HepG2 (cell line): ENCODE data around the gene SPOCD1. TPM values are rescaled to one million over a fixed set of nuclear protein-coding genes. Genes with fewer than 3 reads are reported as not detected.

Source experiments
- ATAC-seq: fragments of 200-7000 bp; cut with Tn5 transposase; 3 replicates; pipeline ENCODE4 v1.9.1; 2020; ENCODE audit warnings: mild to moderate bottlenecking, moderate library complexity
- BruUV-seq: library from RNA; stranded (reverse); fragments of 400-500 nt; replicated peaks from 2 replicates; lab custom pipeline; 2021; lab: Mats Ljungman, UMichigan
- CTCF ChIA-PET: fragments of 300-600 bp; formaldehyde crosslinking; extraction: SDS; loops from one replicate; lab custom pipeline; 2021; ENCODE audit warnings: low total read pairs, inconsistent platforms, low intra/inter-chr PET ratio; lab: Yijun Ruan, JAX
- POLR2A ChIA-PET: fragments of 350-600 bp; sonication (Branson Sonifier 250); formaldehyde crosslinking; loops from one replicate; lab custom pipeline; 2020; ENCODE audit warnings: antibody characterized with exemption, inconsistent platforms; lab: Yijun Ruan, JAX
- DNase-seq: peaks from one replicate; pipeline ENCODE4 v3.0.0-alpha.2; 2015; ENCODE audit warnings: low spot score
- FAIRE-seq: peaks from 3 replicates; lab custom pipeline; 2011; peaks lifted over from hg19 to GRCh38; lab: Jason Lieb, UNC
- H2AFZ ChIP-seq: one replicate; pipeline ENCODE4 v1.6.1; 2011; ENCODE audit warnings: low read length, inconsistent platforms
- H3K27ac ChIP-seq: fragments of 300-600 bp; 3 replicates; pipeline ENCODE4 v1.8.0; 2011; ENCODE audit warnings: mixed run types, mild to moderate bottlenecking, mixed read lengths, low read length, inconsistent platforms; ENCODE audit not compliant: insufficient read depth; ENCODE audit errors: extremely low read length
- H3K27me3 ChIP-seq, 2 experiments: fragments of 200-600 bp in 1 of 2; 2 replicates in 1 of 2; 3 replicates in 1 of 2; pipeline versions ENCODE4 v1.6.0 to v1.8.0; 2011; ENCODE audit warnings: low read length in 2 of 2, mild to moderate bottlenecking in 2 of 2, moderate library complexity in 2 of 2, inconsistent platforms in 1 of 2; ENCODE audit not compliant: insufficient read depth in 2 of 2, control insufficient read depth in 1 of 2
- H3K36me3 ChIP-seq, 2 experiments: fragments of 200-600 bp in 1 of 2; replicated peaks in 1 of 2; 2 replicates in 1 of 2; 3 replicates in 1 of 2; pipeline versions ENCODE4 v1.5.1 to v1.8.0; 2011; ENCODE audit warnings: low read length in 2 of 2, inconsistent platforms in 1 of 2; ENCODE audit not compliant: insufficient read depth in 2 of 2, control insufficient read depth in 1 of 2
- H3K4me1 ChIP-seq: 2 replicates; pipeline ENCODE4 v1.5.1; 2012; ENCODE audit warnings: low read length, inconsistent platforms; ENCODE audit not compliant: insufficient read depth
- H3K4me2 ChIP-seq: 2 replicates; pipeline ENCODE4 v1.6.0; 2011; ENCODE audit warnings: low read depth, low read length, inconsistent platforms
- H3K4me3 ChIP-seq, 3 experiments: fragments of 200-600 bp in 1 of 3; sonication (generic), shearing (Covaris generic) in 1 of 3; replicated peaks in 1 of 3; 2 replicates each; pipeline ENCODE4 v1.5.1; 2011 to 2016; ENCODE audit warnings: low read length in 3 of 3, inconsistent platforms in 2 of 3, low read depth in 2 of 3, mild to moderate bottlenecking in 2 of 3, control low read depth in 1 of 3, mixed read lengths in 1 of 3; ENCODE audit not compliant: insufficient read depth in 1 of 3
- H3K79me2 ChIP-seq: one replicate; pipeline ENCODE4 v1.6.1; 2011; ENCODE audit warnings: low read length, inconsistent platforms; ENCODE audit not compliant: insufficient read depth
- H3K9ac ChIP-seq: 2 replicates; pipeline ENCODE4 v1.6.0; 2011; ENCODE audit warnings: mild to moderate bottlenecking, low read depth, low read length, inconsistent platforms; ENCODE audit not compliant: insufficient read depth
- H3K9me3 ChIP-seq: 2 replicates; pipeline ENCODE4 v1.5.1; 2012; ENCODE audit warnings: mild to moderate bottlenecking, low read length
- H4K20me1 ChIP-seq: 2 replicates; pipeline ENCODE4 v1.6.0; 2011; ENCODE audit warnings: inconsistent platforms, mild to moderate bottlenecking, low read length, moderate library complexity; ENCODE audit not compliant: insufficient read depth
- ARNT2 ChIP-seq: sonication (generic); formaldehyde crosslinking; IDR thresholded peaks from 2 replicates; pipeline ENCODE4 v1.8.0; 2022; ENCODE audit warnings: mild to moderate bottlenecking, low read depth, missing genetic modification reagents, moderate library complexity
- HCFC1 ChIP-seq: fragments of 150-350 bp; IDR thresholded peaks from 2 replicates; pipeline ENCODE4 v1.6.1; 2014; ENCODE audit warnings: low read depth, low read length
- HNRNPK ChIP-seq: fragments of 200-400 bp; formaldehyde crosslinking; IDR thresholded peaks from 2 replicates; pipeline ENCODE4 v1.6.1; 2018; ENCODE audit warnings: low read length, low read depth, moderate library complexity, mild to moderate bottlenecking; ENCODE audit not compliant: poor library complexity, severe bottlenecking
- NR1H2 ChIP-seq: sonication (generic); formaldehyde crosslinking; IDR thresholded peaks from 2 replicates; pipeline ENCODE4 v1.8.1; 2022; ENCODE audit warnings: low read depth, missing genetic modification reagents, borderline replicate concordance
- RERE ChIP-seq: IDR thresholded peaks from 2 replicates; pipeline ENCODE4 v1.6.1; 2016; ENCODE audit warnings: low read depth, missing genetic modification reagents, missing compliant biosample characterization
- SRY ChIP-seq: sonication (generic); formaldehyde crosslinking; IDR thresholded peaks from 2 replicates; pipeline ENCODE4 v1.8.0; 2022; ENCODE audit warnings: mild to moderate bottlenecking, missing genetic modification reagents
- ZBTB46 ChIP-seq: sonication (generic); formaldehyde crosslinking; IDR thresholded peaks from 2 replicates; pipeline ENCODE4 v1.4.0; 2020; ENCODE audit warnings: mild to moderate bottlenecking, missing genetic modification reagents, borderline replicate concordance
- ZNF431 ChIP-seq: sonication (generic); formaldehyde crosslinking; IDR thresholded peaks from 2 replicates; pipeline ENCODE4 v1.9.0; 2022; ENCODE audit warnings: missing genetic modification reagents, low read depth, mild to moderate bottlenecking, borderline replicate concordance
- ZNF878 ChIP-seq: sonication (generic); formaldehyde crosslinking; IDR thresholded peaks from 2 replicates; pipeline ENCODE4 v1.8.1; 2023; ENCODE audit warnings: mild to moderate bottlenecking, missing genetic modification reagents, moderate library complexity
- WGBS: methylation state at CpG from one replicate; pipeline ENCODE4 v1.1.6; 2017; ENCODE audit warnings: low lambda C conversion rate; 5-methylcytosine and 5-hydroxymethylcytosine counted together
- in situ Hi-C: cut with HindIII; loops from 2 replicates; pipeline ENCODE4 v1.10.0; 2017; ENCODE audit warnings: low pct_unique_long_range_greater_than_20kb; ENCODE audit not compliant: extremely low pct_ligation_motif_present
- intact Hi-C: fragments of 100-400 bp; cut with micrococcal nuclease; formaldehyde crosslinking; loops from one replicate; pipeline ENCODE4 v1.10.0; 2022; ENCODE audit not compliant: unreplicated experiment
- polyA plus RNA-seq, 8 experiments: library from polyadenylated mRNA; depleted of rRNA in 3 of 8; stranded (reverse) in 7 of 8; unstranded in 1 of 8; fragments of >200 nt; fragmentation: Illumina TruSeq in 4 of 8; extraction: Trizol in 4 of 8; gene quantifications; 2 replicates each; pipeline versions ENCODE4 v1.2.1 to v1.2.3, GENCODE V29; 2011 to 2016; ENCODE audit warnings: low read depth in 4 of 8, missing spikeins in 1 of 8, mixed read lengths in 1 of 8; ENCODE audit not compliant: insufficient read depth in 1 of 8
- total RNA-seq, 5 experiments: library from RNA; depleted of rRNA; stranded (reverse); fragments of >200 nt; fragmentation: Illumina TruSeq; extraction: Trizol; gene quantifications; 2 replicates each; pipeline ENCODE4 v1.2.3, GENCODE V29; 2016; ENCODE audit warnings: low read depth in 1 of 5

SPOCD1 gene
- total and polyA plus RNA-seq, 2 of the 13 experiments (the other 11 are each of a cell fraction or from before 2014, with no cell fraction given) = 0.24 to 0.29 TPM

- no peak overlapping the region for H3K4me2 ChIP-seq
- no TSS peak for BruUV-seq
Observed at GRCh38 chr1:31759298-31760023, 56.4 kb downstream of the SPOCD1 start.

More at GRCh38 chr1:31759298-31760023, 56.4 kb downstream of the SPOCD1 start:
- no peaks in the 10 kb centered on the region for H3K79me2 ChIP-seq
- FAIRE-seq = no peak
- no peak for DNase-seq
- H4K20me1 ChIP-seq = no peaks in the 10 kb centered on the region
- H3K9me3 ChIP-seq = no peaks in the 10 kb centered on the region
- no peak overlapping the region for H3K9ac ChIP-seq
- ATAC-seq = no peak
- no peaks in the 10 kb centered on the region for H3K36me3 ChIP-seq
- CTCF ChIA-PET = no interaction called here
- no peak for TF ChIP-seq HNRNPK
- no peak for TF ChIP-seq SRY (CRISPR knock-in tag)
- TF ChIP-seq NR1H2 (CRISPR knock-in tag) = no peak
- TF ChIP-seq HCFC1 = no peak
- no peak for TF ChIP-seq ZNF878 (CRISPR knock-in tag)
- no peak for TF ChIP-seq ARNT2 (CRISPR knock-in tag)
- TF ChIP-seq ZNF431 (CRISPR knock-in tag) = no peak
- TF ChIP-seq RERE (CRISPR knock-in tag) = no peak
- TF ChIP-seq ZBTB46 = no peak
- TF ChIP-seq, all 625 proteins: peak for 0
- H2AFZ ChIP-seq = no peak overlapping the region
- 74% methylated on average over 7 of the region's 10 CpGs for WGBS
- no peak overlapping the region for H3K4me3 ChIP-seq
- peaks cover 16 to 65% of the 10 kb centered on the region in 2 experiments for H3K27me3 ChIP-seq
- intact Hi-C loops (no loop called here), in situ Hi-C loops (no loop called here)
- peaks cover 26% of the 10 kb centered on the region for H3K4me1 ChIP-seq
- POLR2A ChIA-PET = interaction anchor here (2.1 kb wide), 1 partner anchor 13 kb away, joined by 5 read pairs; no protein-coding TSS in a partner anchor
- no peak overlapping the region for H3K27ac ChIP-seq
